Measurements from ENCODE around the gene HDHD3. TPM values are rescaled to one million over a fixed set of nuclear protein-coding genes. Genes with fewer than 3 reads are reported as not detected.
"Not testable (repeated sequence)": the region's sequence is repeated elsewhere in the genome, so short reads cannot be mapped to it uniquely, and the experiment has no call there.

The HDHD3 gene
- total and polyA plus RNA-seq, 12 donors: 10.9 to 42.5 (median 18.7) TPM

- H3K9me3 ChIP-seq, H3K27me3 ChIP-seq, ATAC-seq, H3K4me3 ChIP-seq: not testable (repeated sequence)
- Histone ChIP-seq H3K36me3 (peaks cover 0 to 24% (median 7%) of the 10 kb centered on the region in 9 donors), H3K4me1 (peaks cover 2 to 55% (median 25%) of the 10 kb centered on the region in 9 donors), H3K27ac (peak overlapping the region in 6 of 10 donors; percentile 32 to 72 (median 51))
- DNase-seq: peak; percentile 33 to 57
- peak; percentile 59 to 83 (median 75) for TF ChIP-seq CTCF (IDR thresholded peaks at IDR 0.05)
- 23 to 27% methylated on average over 7 of the region's 7 CpGs for WGBS, 2 donors
- intact Hi-C loops (cut with DNase I): loop anchor here in 8 of 10 donors (1.0 to 10.0 kb wide), 6 partner anchors 98 to 250 kb away; partner anchors contain the start of genes CDC26 (in 7 of the 8), PRPF4 (in 7 of the 8) and RNF183 (in 1 of the 8)
These were observed 30.2 kb upstream of the HDHD3 start for GRCh38 chr9:113406873-113407511.

- Histone ChIP-seq H3K27ac (peak overlapping the region in 6 of 10 donors; percentile 32 to 72 (median 51)), H3K36me3 (peaks cover 0 to 24% (median 7%) of the 10 kb centered on the region in 9 donors), H3K4me1 (peaks cover 2 to 56% (median 25%) of the 10 kb centered on the region in 9 donors)
- not testable (repeated sequence) for H3K4me3 ChIP-seq, H3K27me3 ChIP-seq, H3K9me3 ChIP-seq, DNase-seq, ATAC-seq
- WGBS, 2 donors: 87 to 93% methylated on average over 9 of the region's 9 CpGs
- intact Hi-C loops (cut with DNase I): loop anchor here in 7 of 10 donors (2.0 to 10.0 kb wide), 5 partner anchors 98 to 251 kb away; partner anchors contain the start of genes CDC26 (in 7 of the 7), PRPF4 (in 7 of the 7) and RNF183 (in 1 of the 7)
These were observed 29.6 kb upstream of the HDHD3 start for GRCh38 chr9:113406353-113406752.

- TF ChIP-seq CTCF (IDR thresholded peaks at IDR 0.05): no peak
- H3K27me3 ChIP-seq: no peaks in the 10 kb centered on the region
- peaks cover 7 to 63% (median 34%) of the 10 kb centered on the region in 9 donors for H3K4me1 ChIP-seq
- H3K9me3 ChIP-seq: no peaks in the 10 kb centered on the region
- DNase-seq (no peak), ATAC-seq (no peak)
- peaks cover 0 to 17% (median 4%) of the 10 kb centered on the region in 9 donors for H3K36me3 ChIP-seq
- WGBS, 2 donors: 77 to 86% methylated on average over 2 of the region's 2 CpGs
- H3K4me3 ChIP-seq: no peak overlapping the region
- H3K27ac ChIP-seq: peak overlapping the region in 1 of 10 donors; percentile 51
- intact Hi-C loops (cut with DNase I): loop anchor here in 8 of 10 donors (2.0 to 10.0 kb wide), 7 partner anchors 61 to 189 kb away; partner anchors contain the start of genes CDC26 (in 6 of the 8), PRPF4 (in 6 of the 8), WDR31 (in 2 of the 8) and RNF183 (in 1 of the 8)
These were observed 26.9 kb upstream of the HDHD3 start for GRCh38 chr9:113403646-113404045.

- H3K27ac ChIP-seq: peak within 1 kb of the TSS; percentile 27 to 89 (median 82)
- H3K27me3 ChIP-seq: no peaks in the 10 kb centered on the region
- peaks cover 7 to 62% (median 36%) of the 10 kb centered on the region in 9 donors for H3K4me1 ChIP-seq
- no peaks in the 10 kb centered on the region for H3K9me3 ChIP-seq
- peak within 1 kb of the TSS; percentile 64 to 93 (median 84) for H3K4me3 ChIP-seq
- intact Hi-C loops (cut with DNase I): loop anchor here in 9 of 10 donors (1.0 to 10.0 kb wide), 9 partner anchors 59 to 191 kb away; partner anchors contain the start of genes CDC26 (in 7 of the 9), PRPF4 (in 7 of the 9), WDR31 (in 3 of the 9) and RNF183 (in 1 of the 9)
- 2% methylated on average over 47 to 50 of the region's 50 CpGs for WGBS, 2 donors
- TF ChIP-seq CTCF (IDR thresholded peaks at IDR 0.05): peak in 8 of 9 donors; percentile 90 to 100 (median 98)
- peaks cover 0 to 3% (median 0%) of the 10 kb centered on the region in 9 donors for H3K36me3 ChIP-seq
- ATAC-seq (peak; percentile 98 to 100 (median 99)), DNase-seq (peak; percentile 99 to 100)
These were observed 24.4 kb upstream of the HDHD3 start, which contains the start of gene ALAD for GRCh38 chr9:113401027-113401792. Gene ALAD (minus strand): TSS chr9:113401284. CDS start chr9:113393559, 7,725 bp downstream.

Measured in heart right ventricle (tissue), 16 donors.